ENCODE results near the gene CEP162.
"Not testable (repeated sequence)": the region's sequence is repeated elsewhere in the genome, so short reads cannot be mapped to it uniquely, and the experiment has no call there.

Gene CEP162

GRCh38 chr6:84242265-84242664 lies 14.8 kb upstream of the CEP162 start:
- H3K4me3 ChIP-seq (ENCODE audit: insufficient read depth, low read depth, low read length) = no peak overlapping the region
- H3K36me3 ChIP-seq (ENCODE audit: control insufficient read depth, insufficient read depth, low read length) = no peaks in the 10 kb centered on the region
- H3K27ac ChIP-seq (ENCODE audit: insufficient read depth, low read depth, low read length, poor library complexity, severe bottlenecking) = no peak overlapping the region
- H3K4me1 ChIP-seq (ENCODE audit: control insufficient read depth, insufficient read depth, low read length) = no peaks in the 10 kb centered on the region
- no peaks in the 10 kb centered on the region for H3K9me3 ChIP-seq (ENCODE audit: control insufficient read depth, low read length)
- H3K27me3 ChIP-seq (ENCODE audit: control insufficient read depth, insufficient read depth, low read length, poor library complexity, severe bottlenecking) = no peaks in the 10 kb centered on the region

- H3K4me1 ChIP-seq (ENCODE audit: control insufficient read depth, insufficient read depth, low read length) = no peaks in the 10 kb centered on the region
- no peaks in the 10 kb centered on the region for H3K36me3 ChIP-seq (ENCODE audit: control insufficient read depth, insufficient read depth, low read length)
- peak overlapping the region; percentile 92 for H3K4me3 ChIP-seq (ENCODE audit: insufficient read depth, low read depth, low read length)
- peaks cover 38% of the 10 kb centered on the region for H3K27me3 ChIP-seq (ENCODE audit: control insufficient read depth, insufficient read depth, low read length, poor library complexity, severe bottlenecking)
- no peaks in the 10 kb centered on the region for H3K9me3 ChIP-seq (ENCODE audit: control insufficient read depth, low read length)
- 18 to 19% methylated on average over 1 of the region's 1 CpG for WGBS, 2 experiments
- no peak overlapping the region for H3K27ac ChIP-seq (ENCODE audit: insufficient read depth, low read depth, low read length, poor library complexity, severe bottlenecking)
Measured at GRCh38 chr6:84228198-84228543, 728 bp upstream of the CEP162 start.

GRCh38 chr6:84227044-84227433 lies 404 bp downstream of the CEP162 start:
- Histone ChIP-seq H3K27me3 (ENCODE audit: control insufficient read depth, insufficient read depth, low read length, poor library complexity, severe bottlenecking) (peaks cover 30% of the 10 kb centered on the region), H3K4me3 (ENCODE audit: insufficient read depth, low read depth, low read length) (peak overlapping the region; percentile 92), H3K4me1 (ENCODE audit: control insufficient read depth, insufficient read depth, low read length) (no peaks in the 10 kb centered on the region), H3K9me3 (ENCODE audit: control insufficient read depth, low read length) (no peaks in the 10 kb centered on the region), H3K36me3 (ENCODE audit: control insufficient read depth, insufficient read depth, low read length) (no peaks in the 10 kb centered on the region), H3K27ac (ENCODE audit: insufficient read depth, low read depth, low read length, poor library complexity, severe bottlenecking) (peak overlapping the region; percentile 48)
- 12% methylated on average over 13 to 14 of the region's 14 CpGs for WGBS, 2 experiments

GRCh38 chr6:84224251-84224650 lies 3.2 kb downstream of the CEP162 start:
- no peaks in the 10 kb centered on the region for H3K9me3 ChIP-seq (ENCODE audit: control insufficient read depth, low read length)
- no peaks in the 10 kb centered on the region for H3K4me1 ChIP-seq (ENCODE audit: control insufficient read depth, insufficient read depth, low read length)
- H3K27me3 ChIP-seq (ENCODE audit: control insufficient read depth, insufficient read depth, low read length, poor library complexity, severe bottlenecking) = peaks cover 12% of the 10 kb centered on the region
- no peaks in the 10 kb centered on the region for H3K36me3 ChIP-seq (ENCODE audit: control insufficient read depth, insufficient read depth, low read length)
- no peak overlapping the region for H3K27ac ChIP-seq (ENCODE audit: insufficient read depth, low read depth, low read length, poor library complexity, severe bottlenecking)
- no peak overlapping the region for H3K4me3 ChIP-seq (ENCODE audit: insufficient read depth, low read depth, low read length)

- H3K36me3 ChIP-seq (ENCODE audit: control insufficient read depth, insufficient read depth, low read length); H3K27me3 ChIP-seq (ENCODE audit: control insufficient read depth, insufficient read depth, low read length, poor library complexity, severe bottlenecking); H3K4me1 ChIP-seq (ENCODE audit: control insufficient read depth, insufficient read depth, low read length); H3K4me3 ChIP-seq (ENCODE audit: insufficient read depth, low read depth, low read length); H3K27ac ChIP-seq (ENCODE audit: insufficient read depth, low read depth, low read length, poor library complexity, severe bottlenecking); H3K9me3 ChIP-seq (ENCODE audit: control insufficient read depth, low read length): not testable (repeated sequence)
- 88 to 99% methylated on average over 5 of the region's 5 CpGs for WGBS, 2 experiments
Measured at GRCh38 chr6:84223608-84224007, 3.8 kb downstream of the CEP162 start.

- Histone ChIP-seq H3K4me3 (ENCODE audit: insufficient read depth, low read depth, low read length) (no peak overlapping the region), H3K27ac (ENCODE audit: insufficient read depth, low read depth, low read length, poor library complexity, severe bottlenecking) (no peak overlapping the region), H3K4me1 (ENCODE audit: control insufficient read depth, insufficient read depth, low read length) (no peaks in the 10 kb centered on the region), H3K9me3 (ENCODE audit: control insufficient read depth, low read length) (no peaks in the 10 kb centered on the region), H3K27me3 (ENCODE audit: control insufficient read depth, insufficient read depth, low read length, poor library complexity, severe bottlenecking) (no peaks in the 10 kb centered on the region), H3K36me3 (ENCODE audit: control insufficient read depth, insufficient read depth, low read length) (no peaks in the 10 kb centered on the region)
- 86 to 100% methylated on average over 4 of the region's 4 CpGs for WGBS, 2 experiments
Measured at GRCh38 chr6:84222426-84222825, 5.0 kb downstream of the CEP162 start.

- Histone ChIP-seq H3K4me1 (ENCODE audit: control insufficient read depth, insufficient read depth, low read length) (no peaks in the 10 kb centered on the region), H3K27ac (ENCODE audit: insufficient read depth, low read depth, low read length, poor library complexity, severe bottlenecking) (no peak overlapping the region)
- WGBS, 2 experiments = 89 to 91% methylated on average over 2 of the region's 3 CpGs
Measured at GRCh38 chr6:84220809-84221409, 6.5 kb downstream of the CEP162 start.

GRCh38 chr6:84218091-84218490 lies 9.4 kb downstream of the CEP162 start:
- H3K27me3 ChIP-seq (ENCODE audit: control insufficient read depth, insufficient read depth, low read length, poor library complexity, severe bottlenecking) = no peaks in the 10 kb centered on the region
- no peaks in the 10 kb centered on the region for H3K9me3 ChIP-seq (ENCODE audit: control insufficient read depth, low read length)
- H3K27ac ChIP-seq (ENCODE audit: insufficient read depth, low read depth, low read length, poor library complexity, severe bottlenecking) = no peak overlapping the region
- H3K36me3 ChIP-seq (ENCODE audit: control insufficient read depth, insufficient read depth, low read length) = no peaks in the 10 kb centered on the region
- H3K4me3 ChIP-seq (ENCODE audit: insufficient read depth, low read depth, low read length) = no peak overlapping the region
- WGBS, 2 experiments = 76 to 82% methylated on average over 3 of the region's 3 CpGs
- no peaks in the 10 kb centered on the region for H3K4me1 ChIP-seq (ENCODE audit: control insufficient read depth, insufficient read depth, low read length)

More at GRCh38 chr6:84220809-84221409, 6.5 kb downstream of the CEP162 start:
- Histone ChIP-seq H3K36me3 (ENCODE audit: control insufficient read depth, insufficient read depth, low read length) (no peaks in the 10 kb centered on the region), H3K9me3 (ENCODE audit: control insufficient read depth, low read length) (no peaks in the 10 kb centered on the region), H3K4me3 (ENCODE audit: insufficient read depth, low read depth, low read length) (no peak overlapping the region), H3K27me3 (ENCODE audit: control insufficient read depth, insufficient read depth, low read length, poor library complexity, severe bottlenecking) (no peaks in the 10 kb centered on the region)

- no peak overlapping the region for H3K4me3 ChIP-seq (ENCODE audit: insufficient read depth, low read depth, low read length)
- H3K4me1 ChIP-seq (ENCODE audit: control insufficient read depth, insufficient read depth, low read length) = no peaks in the 10 kb centered on the region
- no peaks in the 10 kb centered on the region for H3K9me3 ChIP-seq (ENCODE audit: control insufficient read depth, low read length)
- no peaks in the 10 kb centered on the region for H3K36me3 ChIP-seq (ENCODE audit: control insufficient read depth, insufficient read depth, low read length)
- no peaks in the 10 kb centered on the region for H3K27me3 ChIP-seq (ENCODE audit: control insufficient read depth, insufficient read depth, low read length, poor library complexity, severe bottlenecking)
- 86% methylated on average over 1 of the region's 1 CpG; no CpG with 5 or more reads in 1 of the 2 experiments for WGBS, 2 experiments
- H3K27ac ChIP-seq (ENCODE audit: insufficient read depth, low read depth, low read length, poor library complexity, severe bottlenecking) = no peak overlapping the region
Measured at GRCh38 chr6:84213217-84213616, 14.2 kb downstream of the CEP162 start.

GRCh38 chr6:84204011-84204410 lies 23.4 kb downstream of the CEP162 start:
- H3K4me3 ChIP-seq (ENCODE audit: insufficient read depth, low read depth, low read length) = no peak overlapping the region
- no peaks in the 10 kb centered on the region for H3K9me3 ChIP-seq (ENCODE audit: control insufficient read depth, low read length)
- no peak overlapping the region for H3K27ac ChIP-seq (ENCODE audit: insufficient read depth, low read depth, low read length, poor library complexity, severe bottlenecking)
- no peaks in the 10 kb centered on the region for H3K27me3 ChIP-seq (ENCODE audit: control insufficient read depth, insufficient read depth, low read length, poor library complexity, severe bottlenecking)
- no peaks in the 10 kb centered on the region for H3K4me1 ChIP-seq (ENCODE audit: control insufficient read depth, insufficient read depth, low read length)
- 100% methylated on average over 2 of the region's 3 CpGs; no CpG with 5 or more reads in 1 of the 2 experiments for WGBS, 2 experiments
- H3K36me3 ChIP-seq (ENCODE audit: control insufficient read depth, insufficient read depth, low read length) = peaks cover 4% of the 10 kb centered on the region

- not testable (repeated sequence) for H3K27me3 ChIP-seq (ENCODE audit: control insufficient read depth, insufficient read depth, low read length, poor library complexity, severe bottlenecking); H3K27ac ChIP-seq (ENCODE audit: insufficient read depth, low read depth, low read length, poor library complexity, severe bottlenecking); H3K4me3 ChIP-seq (ENCODE audit: insufficient read depth, low read depth, low read length); H3K36me3 ChIP-seq (ENCODE audit: control insufficient read depth, insufficient read depth, low read length); H3K9me3 ChIP-seq (ENCODE audit: control insufficient read depth, low read length); H3K4me1 ChIP-seq (ENCODE audit: control insufficient read depth, insufficient read depth, low read length)
- WGBS, 2 experiments = 92 to 95% methylated on average over 6 of the region's 6 CpGs
Measured at GRCh38 chr6:84199987-84200386, 27.5 kb downstream of the CEP162 start.
